Neural cell (in vitro differentiated cells): ENCODE results near the gene MAPK11. TPM values are rescaled to one million over a fixed set of nuclear protein-coding genes. Genes with fewer than 3 reads are reported as not detected.

Source experiments
- H2AFZ ChIP-seq: fragments of 200-600, 300-800 bp; sonication (generic), shearing (Covaris generic); 2 replicates; pipeline ENCODE4 v1.6.0; 2014; ENCODE audit warnings: low read depth, mild to moderate bottlenecking, antibody characterized with exemption, low read length, moderate library complexity
- H3F3A ChIP-seq: fragments of 200-600 bp; shearing (Covaris generic); 2 replicates; pipeline ENCODE4 v1.6.1; 2016; ENCODE audit warnings: mild to moderate bottlenecking, moderate library complexity, mixed read lengths, antibody characterized with exemption, low read length; ENCODE audit not compliant: insufficient read depth, poor library complexity, severe bottlenecking
- H3K27ac ChIP-seq: fragments of 200-600, 300-800 bp; sonication (generic), shearing (Covaris generic); 2 replicates; pipeline ENCODE4 v1.5.1; 2014; ENCODE audit warnings: mild to moderate bottlenecking, low read length, moderate library complexity
- H3K27me3 ChIP-seq: fragments of 300-800, 200-600 bp; sonication (generic), shearing (Covaris generic); 2 replicates; pipeline ENCODE4 v1.6.0; 2014; ENCODE audit warnings: mild to moderate bottlenecking, low read depth, low read length, moderate library complexity; ENCODE audit not compliant: insufficient read depth
- H3K36me3 ChIP-seq: fragments of 300-800, 200-600 bp; sonication (generic), shearing (Covaris generic); 2 replicates; pipeline ENCODE4 v1.5.1; 2014; ENCODE audit warnings: mild to moderate bottlenecking, antibody characterized with exemption, low read length, moderate library complexity; ENCODE audit not compliant: insufficient read depth
- H3K4me2 ChIP-seq: fragments of 300-800, 200-600 bp; sonication (generic), shearing (Covaris generic); 2 replicates; pipeline ENCODE4 v1.6.0; 2014; ENCODE audit warnings: mild to moderate bottlenecking, low read length
- H3K4me3 ChIP-seq: fragments of 300-800, 200-600 bp; sonication (generic), shearing (Covaris generic); 2 replicates; pipeline ENCODE4 v1.5.1; 2014; ENCODE audit warnings: mild to moderate bottlenecking, low read length, moderate library complexity
- H3K79me2 ChIP-seq: fragments of 200-600 bp; shearing (Covaris generic); replicated peaks from 2 replicates; pipeline ENCODE4 v1.6.0; 2014; ENCODE audit warnings: mild to moderate bottlenecking, low read length, moderate library complexity; ENCODE audit not compliant: insufficient read depth
- H3K9ac ChIP-seq: fragments of 300-800, 200-600 bp; sonication (generic), shearing (Covaris generic); 2 replicates; pipeline ENCODE4 v1.6.1; 2016; ENCODE audit warnings: mild to moderate bottlenecking, low read length, mixed read lengths
- H3K9me2 ChIP-seq: fragments of 200-600 bp; shearing (Covaris generic); 2 replicates; pipeline ENCODE4 v1.6.1; 2016; ENCODE audit warnings: mild to moderate bottlenecking, low read length, mixed read lengths; ENCODE audit not compliant: insufficient read depth
- H3K9me3 ChIP-seq: fragments of 200-600, 300-800 bp; sonication (generic), shearing (Covaris generic); 2 replicates; pipeline ENCODE4 v1.6.1; 2016; ENCODE audit warnings: mild to moderate bottlenecking, mixed run types, low read length, moderate library complexity, mixed read lengths
- H4K20me1 ChIP-seq: fragments of 200-600 bp; shearing (Covaris generic); 2 replicates; pipeline ENCODE4 v1.6.1; 2016; ENCODE audit warnings: mild to moderate bottlenecking, mixed run types; ENCODE audit not compliant: insufficient read depth
- CTCF ChIP-seq: fragments of 450-650 bp; IDR thresholded peaks from 2 replicates; pipeline ENCODE4 v1.5.1; 2014; ENCODE audit warnings: antibody characterized with exemption, mild to moderate bottlenecking, moderate library complexity; ENCODE audit not compliant: poor library complexity, severe bottlenecking
- EP300 ChIP-seq: fragments of 450-650 bp; conservative IDR thresholded peaks from 2 replicates; pipeline ENCODE4 v1.6.1; 2014; ENCODE audit warnings: antibody characterized with exemption, mild to moderate bottlenecking, moderate library complexity; ENCODE audit not compliant: poor library complexity, severe bottlenecking
- EZH2 ChIP-seq: fragments of 200-600, 300-800 bp; shearing (Covaris generic), sonication (generic); IDR thresholded peaks from 2 replicates; pipeline ENCODE4 v1.6.1; 2014; ENCODE audit warnings: antibody characterized with exemption, low read length, borderline replicate concordance, mild to moderate bottlenecking; ENCODE audit not compliant: insufficient read depth, poor library complexity, severe bottlenecking
- MXI1 ChIP-seq: fragments of 450-650 bp; conservative IDR thresholded peaks from 2 replicates; pipeline ENCODE4 v1.6.1; 2014; ENCODE audit warnings: antibody characterized with exemption, mild to moderate bottlenecking; ENCODE audit not compliant: poor library complexity, severe bottlenecking
- POLR2AphosphoS5 ChIP-seq: IDR thresholded peaks from 2 replicates; pipeline ENCODE4 v1.6.1; 2012
- RAD21 ChIP-seq: fragments of 450-650 bp; conservative IDR thresholded peaks from 2 replicates; pipeline ENCODE4 v1.6.1; 2014; ENCODE audit warnings: antibody characterized with exemption, mild to moderate bottlenecking, moderate library complexity
- REST ChIP-seq: IDR thresholded peaks from 2 replicates; pipeline ENCODE4 v1.6.1; 2012; ENCODE audit warnings: borderline replicate concordance
- SMC3 ChIP-seq: fragments of 450-650 bp; conservative IDR thresholded peaks from 2 replicates; pipeline ENCODE4 v1.6.1; 2014; ENCODE audit warnings: antibody characterized with exemption, mild to moderate bottlenecking, moderate library complexity; ENCODE audit not compliant: poor library complexity
- TAF1 ChIP-seq: IDR thresholded peaks from 2 replicates; pipeline ENCODE4 v1.6.1; 2012; ENCODE audit warnings: low read depth
- polyA plus RNA-seq: library from polyadenylated mRNA; depleted of rRNA; stranded (reverse); fragments of >200 nt; gene quantifications from 2 replicates; pipeline ENCODE4 v1.2.3, GENCODE V29; 2014

MAPK11 gene
- polyA plus RNA-seq, 1 donor from 2014 or later = 36.3 TPM

GRCh38 chr22:50227579-50228215, 42.5 kb downstream of the MAPK11 start:
- H4K20me1 ChIP-seq = no peaks in the 10 kb centered on the region
- no peaks in the 10 kb centered on the region for H3K9me2 ChIP-seq
- H3K9ac ChIP-seq = no peak overlapping the region
- no peaks in the 10 kb centered on the region for H3K27me3 ChIP-seq
- no peak overlapping the region for H2AFZ ChIP-seq
- no peak overlapping the region for H3K27ac ChIP-seq
- no peaks in the 10 kb centered on the region for H3K9me3 ChIP-seq
- no peak for TF ChIP-seq REST
- no peak for TF ChIP-seq EP300
- TF ChIP-seq SMC3 = no peak
- no peak for TF ChIP-seq RAD21
- no peak for TF ChIP-seq CTCF
- TF ChIP-seq EZH2 = no peak
- no peak for TF ChIP-seq POLR2AphosphoS5
- TF ChIP-seq MXI1 = no peak
- TF ChIP-seq TAF1 = no peak
- H3K4me3 ChIP-seq = no peak overlapping the region
- no peaks in the 10 kb centered on the region for H3F3A ChIP-seq
- no peaks in the 10 kb centered on the region for H3K79me2 ChIP-seq
- no peak overlapping the region for H3K4me2 ChIP-seq
- H3K36me3 ChIP-seq = no peaks in the 10 kb centered on the region

GRCh38 chr22:50226875-50227165, 43.4 kb downstream of the MAPK11 start:
- Histone ChIP-seq H3K4me2 (no peak overlapping the region), H3K9me2 (no peaks in the 10 kb centered on the region), H3F3A (no peaks in the 10 kb centered on the region), H3K4me3 (no peak overlapping the region), H3K36me3 (no peaks in the 10 kb centered on the region), H4K20me1 (no peaks in the 10 kb centered on the region), H3K79me2 (no peaks in the 10 kb centered on the region), H3K9me3 (no peaks in the 10 kb centered on the region), H3K9ac (no peak overlapping the region), H2AFZ (no peak overlapping the region), H3K27me3 (no peaks in the 10 kb centered on the region), H3K27ac (no peak overlapping the region)
- TF ChIP-seq CTCF (no peak), MXI1 (no peak), TAF1 (no peak), REST (no peak), SMC3 (no peak), EZH2 (no peak), EP300 (no peak), RAD21 (no peak), POLR2AphosphoS5 (no peak)
